PC-9 (cell line): ENCODE data around the gene TRAF6.

Experiments
- CTCF ChIP-seq: fragments of 200-600 bp; sonication (generic); conservative IDR thresholded peaks from 2 replicates; pipeline ENCODE4 v1.6.1; 2017; ENCODE audit warnings: mixed run types, antibody characterized with exemption, mild to moderate bottlenecking, moderate library complexity
- EZH2 ChIP-seq: fragments of 200-600 bp; sonication (generic); IDR thresholded peaks from 2 replicates; pipeline ENCODE4 v1.8.0; 2017; ENCODE audit warnings: antibody characterized with exemption, low read depth

DNA sequence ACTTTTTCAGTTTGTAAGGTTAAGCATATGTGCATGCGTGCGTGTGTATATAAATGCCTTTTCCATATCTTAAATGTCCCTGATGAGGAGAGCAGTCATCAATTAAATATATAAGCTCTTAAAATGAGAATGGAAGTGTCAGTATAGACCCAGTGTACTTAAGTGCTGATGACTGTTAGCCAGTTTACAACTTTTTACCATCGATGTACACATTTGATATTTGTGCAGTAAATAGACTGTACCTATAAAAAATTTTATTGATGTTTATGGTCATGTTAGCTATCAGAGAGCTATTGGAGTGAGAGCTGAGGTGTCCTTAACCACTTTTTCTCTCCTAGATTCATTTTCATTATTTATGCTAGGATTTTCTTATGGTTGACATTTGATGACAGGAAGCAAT is 45.4 kb downstream of the TRAF6 start:
- TF ChIP-seq CTCF (no peak), EZH2 (no peak)
